ENCODE measurements around the gene MAFF. TPM values are rescaled to one million over a fixed set of nuclear protein-coding genes. Genes with fewer than 3 reads are reported as not detected.

The MAFF gene
- total and polyA plus RNA-seq, 2 donors (not counting 1 experiment from before 2014, with no cell fraction given) = 8.8 to 26.3 TPM

- no peaks in the 10 kb centered on the region for H3K4me1 ChIP-seq (ENCODE audit: control insufficient read depth, extremely low read depth, insufficient read depth, low read length)
- H3K9ac ChIP-seq (ENCODE audit: insufficient read depth, low read length) = no peak overlapping the region
- DNase-seq (ENCODE audit: low read depth in 2 of 2) = no peak
Observed at GRCh38 chr22:38155703-38156102, 46.1 kb upstream of the MAFF start.

DNA sequence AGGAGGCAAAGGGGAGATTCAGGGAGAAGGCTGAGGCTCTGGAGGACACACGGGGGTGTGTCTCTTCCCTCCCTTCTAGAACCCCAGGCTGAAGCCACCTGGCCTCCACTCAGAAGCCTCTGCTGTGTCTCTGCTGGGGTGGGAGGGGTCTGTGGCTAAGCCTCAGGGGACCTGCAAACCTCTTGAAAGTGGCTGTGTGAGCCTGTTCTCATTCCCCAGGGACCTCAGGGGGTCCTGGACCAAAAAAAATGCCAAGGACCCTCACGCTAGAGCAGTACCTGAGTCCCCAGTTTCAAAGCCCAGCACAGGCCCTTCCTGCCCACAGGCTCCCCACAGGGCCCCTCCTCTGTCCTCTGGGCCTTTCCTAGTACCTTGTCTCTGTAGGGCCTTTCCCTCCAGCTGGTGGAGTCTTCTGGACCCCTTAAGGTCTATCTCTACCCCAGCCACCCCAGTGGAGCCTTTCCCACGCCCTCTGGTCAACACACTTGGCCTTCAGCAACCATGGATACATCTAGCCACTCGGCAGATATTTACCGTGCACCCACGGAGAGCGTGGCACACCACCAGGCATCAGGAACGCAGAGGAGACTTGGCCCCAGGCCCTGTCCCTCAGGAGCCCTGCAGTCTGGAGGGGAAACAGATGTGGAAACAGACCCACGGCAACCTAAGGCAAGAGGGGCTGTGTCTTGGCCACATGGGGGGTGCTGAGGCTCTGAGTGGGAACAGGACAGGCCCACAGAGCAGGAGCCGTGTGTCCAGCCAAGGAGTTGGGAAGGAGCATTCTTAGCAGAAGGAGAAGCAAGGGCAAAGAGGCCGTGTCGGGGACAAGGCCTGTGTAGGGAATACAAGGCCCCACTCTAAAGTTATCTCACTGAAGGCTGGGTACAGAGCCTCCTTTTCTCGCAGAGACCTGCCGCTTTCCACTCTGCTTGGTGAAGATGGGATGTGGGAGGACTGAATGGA is 38.6 kb upstream of the MAFF start:
- Histone ChIP-seq H3K4me1 (ENCODE audit: control insufficient read depth, extremely low read depth, insufficient read depth, low read length) (peaks cover 5% of the 10 kb centered on the region), H3K9ac (ENCODE audit: insufficient read depth, low read length) (no peak overlapping the region), H3K27ac (ENCODE audit: insufficient read depth, low read length) (no peak overlapping the region), H3K4me3 (replicated peaks in 1 of 4; ENCODE audit: control extremely low read depth in 1 of 4, insufficient read depth in 1 of 4, low read depth in 3 of 4, low read length in 4 of 4) (no peak overlapping the region), H3K4me2 (ENCODE audit: extremely low read depth, insufficient read depth, low read length) (no peak overlapping the region), H3K79me2 (ENCODE audit: control insufficient read depth, insufficient read depth, low read length) (no peaks in the 10 kb centered on the region), H3K27me3 (ENCODE audit: control insufficient read depth, insufficient read depth, low read length) (no peaks in the 10 kb centered on the region), H4K20me1 (ENCODE audit: control insufficient read depth, extremely low read depth, insufficient read depth, low read length) (no peaks in the 10 kb centered on the region), H3K36me3 (ENCODE audit: control insufficient read depth, insufficient read depth, low read length) (no peaks in the 10 kb centered on the region), H3K9me3 (ENCODE audit: control insufficient read depth, insufficient read depth, low read depth, low read length) (no peaks in the 10 kb centered on the region), H2AFZ (ENCODE audit: low read length) (no peak overlapping the region)
- TF ChIP-seq, protein P1, sequence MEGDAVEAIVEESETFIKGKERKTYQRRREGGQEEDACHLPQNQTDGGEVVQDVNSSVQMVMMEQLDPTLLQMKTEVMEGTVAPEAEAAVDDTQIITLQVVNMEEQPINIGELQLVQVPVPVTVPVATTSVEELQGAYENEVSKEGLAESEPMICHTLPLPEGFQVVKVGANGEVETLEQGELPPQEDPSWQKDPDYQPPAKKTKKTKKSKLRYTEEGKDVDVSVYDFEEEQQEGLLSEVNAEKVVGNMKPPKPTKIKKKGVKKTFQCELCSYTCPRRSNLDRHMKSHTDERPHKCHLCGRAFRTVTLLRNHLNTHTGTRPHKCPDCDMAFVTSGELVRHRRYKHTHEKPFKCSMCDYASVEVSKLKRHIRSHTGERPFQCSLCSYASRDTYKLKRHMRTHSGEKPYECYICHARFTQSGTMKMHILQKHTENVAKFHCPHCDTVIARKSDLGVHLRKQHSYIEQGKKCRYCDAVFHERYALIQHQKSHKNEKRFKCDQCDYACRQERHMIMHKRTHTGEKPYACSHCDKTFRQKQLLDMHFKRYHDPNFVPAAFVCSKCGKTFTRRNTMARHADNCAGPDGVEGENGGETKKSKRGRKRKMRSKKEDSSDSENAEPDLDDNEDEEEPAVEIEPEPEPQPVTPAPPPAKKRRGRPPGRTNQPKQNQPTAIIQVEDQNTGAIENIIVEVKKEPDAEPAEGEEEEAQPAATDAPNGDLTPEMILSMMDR (conservative IDR thresholded peaks at IDR 0.05 in 1 of 2, IDR thresholded peaks at IDR 0.05 in 1 of 2; ENCODE audit: low read depth in 1 of 2, low read length in 2 of 2) = no peak
- no peak for TF ChIP-seq EZH2 (IDR thresholded peaks at IDR 0.05; ENCODE audit: low read length, missing control alignments)
- no peak for DNase-seq (ENCODE audit: low read depth in 2 of 2)

More at GRCh38 chr22:38155703-38156102, 46.1 kb upstream of the MAFF start:
- Histone ChIP-seq H3K9me3 (ENCODE audit: control insufficient read depth, insufficient read depth, low read depth, low read length) (no peaks in the 10 kb centered on the region), H3K4me2 (ENCODE audit: extremely low read depth, insufficient read depth, low read length) (no peak overlapping the region), H3K4me3 (replicated peaks in 1 of 4; ENCODE audit: control extremely low read depth in 1 of 4, insufficient read depth in 1 of 4, low read depth in 3 of 4, low read length in 4 of 4) (no peak overlapping the region), H3K79me2 (ENCODE audit: control insufficient read depth, insufficient read depth, low read length) (no peaks in the 10 kb centered on the region), H3K27ac (ENCODE audit: insufficient read depth, low read length) (no peak overlapping the region), H3K36me3 (ENCODE audit: control insufficient read depth, insufficient read depth, low read length) (no peaks in the 10 kb centered on the region), H2AFZ (ENCODE audit: low read length) (no peak overlapping the region), H3K27me3 (ENCODE audit: control insufficient read depth, insufficient read depth, low read length) (no peaks in the 10 kb centered on the region), H4K20me1 (ENCODE audit: control insufficient read depth, extremely low read depth, insufficient read depth, low read length) (no peaks in the 10 kb centered on the region)
- TF ChIP-seq, protein P1 (conservative IDR thresholded peaks at IDR 0.05 in 1 of 2, IDR thresholded peaks at IDR 0.05 in 1 of 2; ENCODE audit: low read depth in 1 of 2, low read length in 2 of 2) = no peak
- TF ChIP-seq EZH2 (IDR thresholded peaks at IDR 0.05; ENCODE audit: low read length, missing control alignments) = no peak

- Histone ChIP-seq H3K9ac (ENCODE audit: insufficient read depth, low read length) (no peak overlapping the region), H3K27me3 (ENCODE audit: control insufficient read depth, insufficient read depth, low read length) (no peaks in the 10 kb centered on the region), H4K20me1 (ENCODE audit: control insufficient read depth, extremely low read depth, insufficient read depth, low read length) (no peaks in the 10 kb centered on the region), H3K4me3 (replicated peaks in 1 of 4; ENCODE audit: control extremely low read depth in 1 of 4, insufficient read depth in 1 of 4, low read depth in 3 of 4, low read length in 4 of 4) (no peak overlapping the region), H3K4me2 (ENCODE audit: extremely low read depth, insufficient read depth, low read length) (no peak overlapping the region), H3K27ac (ENCODE audit: insufficient read depth, low read length) (no peak overlapping the region), H3K4me1 (ENCODE audit: control insufficient read depth, extremely low read depth, insufficient read depth, low read length) (peaks cover 5% of the 10 kb centered on the region), H3K9me3 (ENCODE audit: control insufficient read depth, insufficient read depth, low read depth, low read length) (no peaks in the 10 kb centered on the region), H2AFZ (ENCODE audit: low read length) (no peak overlapping the region), H3K36me3 (ENCODE audit: control insufficient read depth, insufficient read depth, low read length) (no peaks in the 10 kb centered on the region), H3K79me2 (ENCODE audit: control insufficient read depth, insufficient read depth, low read length) (no peaks in the 10 kb centered on the region)
- no peak for TF ChIP-seq EZH2 (IDR thresholded peaks at IDR 0.05; ENCODE audit: low read length, missing control alignments)
- TF ChIP-seq, protein P1 (conservative IDR thresholded peaks at IDR 0.05 in 1 of 2, IDR thresholded peaks at IDR 0.05 in 1 of 2; ENCODE audit: low read depth in 1 of 2, low read length in 2 of 2) = no peak
- DNase-seq (ENCODE audit: low read depth in 2 of 2) = no peak
Observed at GRCh38 chr22:38163844-38164550, 37.8 kb upstream of the MAFF start.

Measured in fibroblast of lung (primary cell).